Fibroblast of lung (primary cell): ENCODE data around the gene ETFA. TPM values are rescaled to one million over a fixed set of nuclear protein-coding genes. Genes with fewer than 3 reads are reported as not detected.

Experiments
- DNase-seq, 2 donors: peaks; one replicate each; pipeline versions ENCODE4 v3.0.0 to v3.0.0-alpha.2; 2010; ENCODE audit warnings: low read depth in 2 of 2
- H2AFZ ChIP-seq: 2 replicates; pipeline ENCODE4 v1.5.1; 2012; ENCODE audit warnings: low read length, control low read depth, inconsistent platforms
- H3K27ac ChIP-seq: 2 replicates; pipeline ENCODE4 v1.5.1; 2011; ENCODE audit warnings: low read length, control low read depth; ENCODE audit not compliant: insufficient read depth
- H3K27me3 ChIP-seq: 2 replicates; pipeline ENCODE4 v1.5.1; 2011; ENCODE audit warnings: mild to moderate bottlenecking, low read length; ENCODE audit not compliant: control insufficient read depth, insufficient read depth
- H3K36me3 ChIP-seq: 2 replicates; pipeline ENCODE4 v1.5.1; 2011; ENCODE audit warnings: low read length; ENCODE audit not compliant: control insufficient read depth, insufficient read depth
- H3K4me1 ChIP-seq: 2 replicates; pipeline ENCODE4 v1.5.1; 2011; ENCODE audit warnings: low read length; ENCODE audit not compliant: control insufficient read depth, insufficient read depth; ENCODE audit errors: extremely low read depth
- H3K4me2 ChIP-seq: 2 replicates; pipeline ENCODE4 v1.5.1; 2011; ENCODE audit warnings: low read length, control low read depth; ENCODE audit not compliant: insufficient read depth; ENCODE audit errors: extremely low read depth
- H3K4me3 ChIP-seq, 4 experiments: fragments of 200-600 bp in 1 of 4; sonication (generic) in 1 of 4; replicated peaks in 1 of 4; 2 replicates each; pipeline ENCODE4 v1.5.1; 2011 to 2016; ENCODE audit warnings: low read length in 4 of 4, low read depth in 3 of 4, mild to moderate bottlenecking in 3 of 4, control low read depth in 2 of 4, inconsistent platforms in 1 of 4, mixed read lengths in 1 of 4; ENCODE audit not compliant: insufficient read depth in 1 of 4; ENCODE audit errors: control extremely low read depth in 1 of 4
- H3K79me2 ChIP-seq: 2 replicates; pipeline ENCODE4 v1.5.1; 2012; ENCODE audit warnings: mild to moderate bottlenecking, low read length, inconsistent platforms; ENCODE audit not compliant: control insufficient read depth, insufficient read depth
- H3K9ac ChIP-seq: 2 replicates; pipeline ENCODE4 v1.5.1; 2011; ENCODE audit warnings: mild to moderate bottlenecking, low read length, control low read depth; ENCODE audit not compliant: insufficient read depth
- H3K9me3 ChIP-seq: 2 replicates; pipeline ENCODE4 v1.5.1; 2012; ENCODE audit warnings: low read depth, low read length; ENCODE audit not compliant: control insufficient read depth, insufficient read depth
- H4K20me1 ChIP-seq: 2 replicates; pipeline ENCODE4 v1.5.1; 2011; ENCODE audit warnings: low read length; ENCODE audit not compliant: control insufficient read depth, insufficient read depth; ENCODE audit errors: extremely low read depth
- CTCF ChIP-seq, 2 donors: IDR thresholded peaks in 1 of 2; conservative IDR thresholded peaks in 1 of 2; 1 replicate in 1 of 2; 2 replicates in 1 of 2; pipeline ENCODE4 v1.5.1; 2011 to 2012; ENCODE audit warnings: low read length in 2 of 2, control low read depth in 1 of 2, inconsistent platforms in 1 of 2, low read depth in 1 of 2, mild to moderate bottlenecking in 1 of 2
- EZH2 ChIP-seq: IDR thresholded peaks from 2 replicates; pipeline ENCODE4 v1.5.1; 2012; ENCODE audit warnings: low read length, control low read depth, mild to moderate bottlenecking; ENCODE audit errors: missing control alignments
- polyA plus RNA-seq, 2 donors: library from polyadenylated mRNA; depleted of rRNA in 1 of 2; stranded (reverse) in 1 of 2; unstranded in 1 of 2; fragments of >200 nt; gene quantifications; 2 replicates each; pipeline ENCODE4 v1.2.1, GENCODE V29; 2011 to 2012; ENCODE audit warnings: missing spikeins in 1 of 2
- total RNA-seq: library from RNA; depleted of rRNA; stranded (reverse); fragments of >200 nt; gene quantifications from 2 replicates; pipeline ENCODE4 v1.2.1, GENCODE V29; 2014

Gene ETFA
- total and polyA plus RNA-seq, 2 donors (not counting 1 experiment from before 2014, with no cell fraction given) = 129 to 161 TPM

- H3K4me2 ChIP-seq = no peak overlapping the region
- TF ChIP-seq CTCF (conservative IDR thresholded peaks at IDR 0.05 in 1 of 2, IDR thresholded peaks at IDR 0.05 in 1 of 2; ENCODE audit: low read depth in 1 of 2, low read length in 2 of 2) = no peak
- TF ChIP-seq EZH2 = no peak
- no peaks in the 10 kb centered on the region for H3K36me3 ChIP-seq
- no peaks in the 10 kb centered on the region for H3K9me3 ChIP-seq
- peaks cover 9% of the 10 kb centered on the region for H3K4me1 ChIP-seq
- no peak overlapping the region for H2AFZ ChIP-seq
- no peak overlapping the region for H3K4me3 ChIP-seq
- no peaks in the 10 kb centered on the region for H4K20me1 ChIP-seq
- H3K27ac ChIP-seq = no peak overlapping the region
- no peak for DNase-seq
- no peak overlapping the region for H3K9ac ChIP-seq
- H3K79me2 ChIP-seq = no peaks in the 10 kb centered on the region
- peaks cover 4% of the 10 kb centered on the region for H3K27me3 ChIP-seq
These were observed 121.2 kb downstream of the ETFA start for GRCh38 chr15:76190070-76190564.

GRCh38 chr15:76189106-76189505, 122.2 kb downstream of the ETFA start:
- peaks cover 4% of the 10 kb centered on the region for H3K27me3 ChIP-seq
- no peaks in the 10 kb centered on the region for H3K9me3 ChIP-seq
- no peak overlapping the region for H3K4me3 ChIP-seq
- no peaks in the 10 kb centered on the region for H4K20me1 ChIP-seq
- no peak for TF ChIP-seq CTCF (conservative IDR thresholded peaks at IDR 0.05 in 1 of 2, IDR thresholded peaks at IDR 0.05 in 1 of 2; ENCODE audit: low read depth in 1 of 2, low read length in 2 of 2)
- no peak for TF ChIP-seq EZH2
- no peak for DNase-seq
- peaks cover 9% of the 10 kb centered on the region for H3K4me1 ChIP-seq
- no peak overlapping the region for H3K4me2 ChIP-seq
- H2AFZ ChIP-seq = no peak overlapping the region
- H3K9ac ChIP-seq = no peak overlapping the region
- H3K36me3 ChIP-seq = no peaks in the 10 kb centered on the region
- H3K79me2 ChIP-seq = no peaks in the 10 kb centered on the region
- H3K27ac ChIP-seq = no peak overlapping the region

- no peaks in the 10 kb centered on the region for H4K20me1 ChIP-seq
- H3K4me2 ChIP-seq = no peak overlapping the region
- no peaks in the 10 kb centered on the region for H3K9me3 ChIP-seq
- TF ChIP-seq EZH2 = no peak
- TF ChIP-seq CTCF (conservative IDR thresholded peaks at IDR 0.05 in 1 of 2, IDR thresholded peaks at IDR 0.05 in 1 of 2; ENCODE audit: low read depth in 1 of 2, low read length in 2 of 2) = no peak
- H3K4me3 ChIP-seq = no peak overlapping the region
- no peaks in the 10 kb centered on the region for H3K36me3 ChIP-seq
- no peak overlapping the region for H3K27ac ChIP-seq
- no peaks in the 10 kb centered on the region for H3K79me2 ChIP-seq
- no peaks in the 10 kb centered on the region for H3K27me3 ChIP-seq
- H3K4me1 ChIP-seq = peaks cover 9% of the 10 kb centered on the region
- DNase-seq = no peak
- H2AFZ ChIP-seq = no peak overlapping the region
- no peak overlapping the region for H3K9ac ChIP-seq
These were observed 124.1 kb downstream of the ETFA start for GRCh38 chr15:76187163-76187562.
